Lower leg skin (tissue), 4 donors: ENCODE data around the gene RXYLT1. TPM values are rescaled to one million over a fixed set of nuclear protein-coding genes. Genes with fewer than 3 reads are reported as not detected.

Experiments
- DNase-seq, 2 donors: peaks; one replicate each; pipeline ENCODE4 v3.0.0-alpha.2; 2019; ENCODE audit warnings: low spot score in 2 of 2
- H3K4me3 ChIP-seq: fragments of 200-600 bp; sonication (generic); 2 replicates; pipeline ENCODE4 v1.5.1; 2017; ENCODE audit warnings: mild to moderate bottlenecking, low read depth; ENCODE audit not compliant: poor library complexity, severe bottlenecking
- CTCF ChIP-seq, 3 donors: fragments of 450-650 bp; IDR thresholded peaks; one replicate each; pipeline ENCODE4 v1.5.1; 2016; ENCODE audit warnings: antibody characterized with exemption in 3 of 3, mild to moderate bottlenecking in 3 of 3, moderate library complexity in 2 of 3
- POLR2A ChIP-seq, 2 donors: fragments of 450-650 bp; IDR thresholded peaks; one replicate each; pipeline ENCODE4 v1.6.1; 2016 to 2017; ENCODE audit warnings: antibody characterized with exemption in 2 of 2, mild to moderate bottlenecking in 1 of 2, moderate library complexity in 1 of 2
- WGBS, 2 donors: methylation state at CpG; one replicate each; pipeline ENCODE4 v1.1.5; 2018; 5-methylcytosine and 5-hydroxymethylcytosine counted together
- intact Hi-C: fragments of 100-400 bp; cut with DNase I; formaldehyde crosslinking; loops from one replicate; pipeline ENCODE4 v1.15.0; 2023; ENCODE audit warnings: low total_unique reads
- total RNA-seq, 4 donors: library from RNA; depleted of rRNA; stranded (reverse); fragments of >200 nt; gene quantifications; one replicate each; pipeline ENCODE4 v1.1.0, GENCODE V29; 2016

Gene RXYLT1
- total RNA-seq, 4 donors from 2014 or later: 10.1 to 16.4 (median 14.7) TPM

GRCh38 chr12:63808631-63809030 lies 28.9 kb downstream of the RXYLT1 start:
- no peak overlapping the region for H3K4me3 ChIP-seq
- no peak for DNase-seq
- WGBS, 2 donors: 77 to 79% methylated on average over 5 of the region's 5 CpGs
- intact Hi-C loops: no loop called here
- TF ChIP-seq POLR2A (IDR thresholded peaks at IDR 0.05) (no peak), CTCF (IDR thresholded peaks at IDR 0.05) (no peak)

GRCh38 chr12:63809566-63809965 lies 29.9 kb downstream of the RXYLT1 start:
- no peak for TF ChIP-seq CTCF (IDR thresholded peaks at IDR 0.05)
- no peak for TF ChIP-seq POLR2A (IDR thresholded peaks at IDR 0.05)
- no peak for DNase-seq
- H3K4me3 ChIP-seq: no peak overlapping the region
- 57 to 68% methylated on average over 4 of the region's 4 CpGs for WGBS, 2 donors
- intact Hi-C loops: no loop called here

- DNase-seq: no peak
- no peak overlapping the region for H3K4me3 ChIP-seq
- 80 to 82% methylated on average over 2 of the region's 2 CpGs for WGBS, 2 donors
- TF ChIP-seq POLR2A (IDR thresholded peaks at IDR 0.05): no peak
- intact Hi-C loops: no loop called here
Measured at GRCh38 chr12:63811334-63811733, 31.6 kb downstream of the RXYLT1 start.

- intact Hi-C loops: no loop called here
- WGBS, 2 donors: 69 to 81% methylated on average over 2 of the region's 2 CpGs
- H3K4me3 ChIP-seq: no peak overlapping the region
- DNase-seq: no peak
- no peak for TF ChIP-seq CTCF (IDR thresholded peaks at IDR 0.05)
- TF ChIP-seq POLR2A (IDR thresholded peaks at IDR 0.05): no peak
Measured at GRCh38 chr12:63811755-63812154, 32.0 kb downstream of the RXYLT1 start.

GRCh38 chr12:63814146-63814772 lies 34.5 kb downstream of the RXYLT1 start:
- TF ChIP-seq POLR2A (IDR thresholded peaks at IDR 0.05) (no peak), CTCF (IDR thresholded peaks at IDR 0.05) (no peak)
- intact Hi-C loops: no loop called here
- 86 to 89% methylated on average over 4 of the region's 4 CpGs for WGBS, 2 donors
- H3K4me3 ChIP-seq: no peak overlapping the region
- DNase-seq: no peak

GRCh38 chr12:63815482-63815852 lies 35.8 kb downstream of the RXYLT1 start:
- intact Hi-C loops: no loop called here
- WGBS, 2 donors: 86 to 87% methylated on average over 3 of the region's 3 CpGs
- DNase-seq: no peak
- no peak overlapping the region for H3K4me3 ChIP-seq
- TF ChIP-seq POLR2A (IDR thresholded peaks at IDR 0.05) (no peak), CTCF (IDR thresholded peaks at IDR 0.05) (no peak)
